ENCODE measurements around the gene LARGE1.

GRCh38 chr22:33512908-33513307 is 407.4 kb downstream of the LARGE1 start:
- TF ChIP-seq EZH2phosphoT487 (IDR thresholded peaks at IDR 0.05; ENCODE audit: borderline replicate concordance) = no peak
- no peak for TF ChIP-seq CTCF (IDR thresholded peaks at IDR 0.05 in 2 of 3, conservative IDR thresholded peaks at IDR 0.05 in 1 of 3; ENCODE audit: borderline replicate concordance in 1 of 3, insufficient read depth in 1 of 3, low read depth in 2 of 3, low read length in 2 of 3)
- TF ChIP-seq POLR2A (IDR thresholded peaks at IDR 0.05; ENCODE audit: borderline replicate concordance, extremely low read depth, insufficient read depth, insufficient read length) = no peak
- no peak for TF ChIP-seq RAD21 (IDR thresholded peaks at IDR 0.05; ENCODE audit: low read depth)
- no peak for TF ChIP-seq POLR2AphosphoS5 (IDR thresholded peaks at IDR 0.05; ENCODE audit: low read depth, low read length)
- no peak for TF ChIP-seq ZNF274 (IDR thresholded peaks at IDR 0.05; ENCODE audit: low read depth, low read length)
- TF ChIP-seq SIN3A (IDR thresholded peaks at IDR 0.05; ENCODE audit: low read depth) = no peak
- no peak for TF ChIP-seq MAX (IDR thresholded peaks at IDR 0.05)
- TF ChIP-seq YY1 (IDR thresholded peaks at IDR 0.05; ENCODE audit: extremely low read depth, insufficient replicate concordance, low read depth, low read length) = no peak
